Measurements from ENCODE around the gene GLB1L3.

GRCh38 chr11:134246100-134246499 lies 30.1 kb upstream of the GLB1L3 start:
- TF ChIP-seq, protein P1, sequence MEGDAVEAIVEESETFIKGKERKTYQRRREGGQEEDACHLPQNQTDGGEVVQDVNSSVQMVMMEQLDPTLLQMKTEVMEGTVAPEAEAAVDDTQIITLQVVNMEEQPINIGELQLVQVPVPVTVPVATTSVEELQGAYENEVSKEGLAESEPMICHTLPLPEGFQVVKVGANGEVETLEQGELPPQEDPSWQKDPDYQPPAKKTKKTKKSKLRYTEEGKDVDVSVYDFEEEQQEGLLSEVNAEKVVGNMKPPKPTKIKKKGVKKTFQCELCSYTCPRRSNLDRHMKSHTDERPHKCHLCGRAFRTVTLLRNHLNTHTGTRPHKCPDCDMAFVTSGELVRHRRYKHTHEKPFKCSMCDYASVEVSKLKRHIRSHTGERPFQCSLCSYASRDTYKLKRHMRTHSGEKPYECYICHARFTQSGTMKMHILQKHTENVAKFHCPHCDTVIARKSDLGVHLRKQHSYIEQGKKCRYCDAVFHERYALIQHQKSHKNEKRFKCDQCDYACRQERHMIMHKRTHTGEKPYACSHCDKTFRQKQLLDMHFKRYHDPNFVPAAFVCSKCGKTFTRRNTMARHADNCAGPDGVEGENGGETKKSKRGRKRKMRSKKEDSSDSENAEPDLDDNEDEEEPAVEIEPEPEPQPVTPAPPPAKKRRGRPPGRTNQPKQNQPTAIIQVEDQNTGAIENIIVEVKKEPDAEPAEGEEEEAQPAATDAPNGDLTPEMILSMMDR (IDR thresholded peaks at IDR 0.05), result no peak
- TF ChIP-seq POLR2A (IDR thresholded peaks at IDR 0.05), result no peak

Measured in heart left ventricle (tissue), 13 donors.